ENCODE data around the gene LMBRD2.
A peak's percentile ranks its signal among the peaks of the same experiment; 100 is the strongest.

Gene LMBRD2

DNA sequence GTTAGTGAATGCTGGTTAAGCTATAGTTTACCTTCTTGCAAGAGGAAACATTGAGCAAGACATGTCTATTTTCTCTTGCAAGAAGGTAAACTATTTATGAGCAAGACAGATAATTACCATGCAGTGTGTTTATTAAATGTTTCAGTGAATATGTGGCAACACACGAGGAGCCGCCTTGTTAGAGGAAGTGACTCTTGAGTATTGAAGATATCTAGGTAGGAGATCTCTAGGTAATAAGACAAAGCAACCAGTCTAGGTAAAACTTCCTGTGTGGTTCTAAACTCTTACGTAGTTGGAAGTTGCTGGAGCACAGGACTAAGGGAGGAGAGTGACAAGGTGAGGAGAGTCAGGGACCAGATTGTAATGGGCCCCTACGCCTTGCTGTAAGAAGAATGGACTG, 17.1 kb upstream of the LMBRD2 start:
- in situ Hi-C loops (cut with HindIII; ENCODE audit: low pct_ligation_motif_present, low pct_unique_long_range_greater_than_20kb, low sequenced_read_pairs): no loop called here
- no peak for DNase-seq

DNA sequence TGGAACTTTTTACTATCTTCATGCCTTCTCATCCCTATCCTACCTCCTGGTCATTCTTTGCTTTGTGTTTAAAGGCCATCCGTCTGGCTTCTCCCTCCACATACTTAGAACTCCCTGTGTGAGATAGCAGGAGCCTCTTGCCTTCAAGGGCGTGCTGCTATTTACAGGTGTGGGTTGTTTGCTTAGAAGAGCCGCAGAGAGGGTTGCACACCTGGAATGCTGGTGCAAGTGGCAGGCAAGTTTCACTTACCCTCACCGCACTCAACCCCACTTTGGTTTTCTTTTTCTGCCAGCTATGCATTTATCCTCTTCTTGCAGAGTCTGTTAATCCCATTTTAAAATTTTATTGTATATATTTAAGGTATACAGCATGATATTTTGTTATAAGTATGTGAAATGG, 12.8 kb upstream of the LMBRD2 start:
- in situ Hi-C loops (cut with HindIII; ENCODE audit: low pct_ligation_motif_present, low pct_unique_long_range_greater_than_20kb, low sequenced_read_pairs): no loop called here
- no peak for DNase-seq

DNA sequence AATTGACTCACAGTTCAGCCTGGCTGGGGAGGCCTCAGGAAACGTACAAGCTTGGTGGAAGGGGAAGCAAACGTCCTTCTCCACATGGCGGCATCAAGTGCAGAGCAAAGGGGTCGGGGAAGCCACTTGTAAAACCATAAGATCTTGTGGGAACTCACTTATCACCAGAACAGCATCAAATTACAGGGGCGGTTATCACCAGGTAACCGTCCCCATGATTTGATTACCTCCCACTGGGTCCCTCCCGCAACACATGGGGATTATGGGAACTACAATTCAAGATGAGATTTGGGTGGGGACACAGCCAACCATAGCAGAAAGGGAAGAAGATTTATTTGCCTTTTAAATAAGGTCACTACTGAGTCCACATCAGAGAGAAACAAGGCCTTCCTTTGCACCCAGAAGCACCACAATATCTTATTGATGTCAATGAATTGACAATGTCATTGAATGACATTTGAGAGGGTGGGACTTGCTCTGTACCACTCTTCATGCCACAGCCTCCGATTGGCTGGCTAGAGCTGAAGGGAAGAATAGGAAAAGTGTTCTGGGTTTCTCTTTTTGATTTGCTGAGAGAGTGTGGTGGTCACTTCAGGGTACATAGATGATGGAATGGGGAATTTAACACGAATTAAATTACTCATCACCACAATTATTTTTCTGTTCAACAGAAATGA, 11.3 kb upstream of the LMBRD2 start:
- DNase-seq: no peak
- in situ Hi-C loops (cut with HindIII; ENCODE audit: low pct_ligation_motif_present, low pct_unique_long_range_greater_than_20kb, low sequenced_read_pairs): no loop called here

DNA sequence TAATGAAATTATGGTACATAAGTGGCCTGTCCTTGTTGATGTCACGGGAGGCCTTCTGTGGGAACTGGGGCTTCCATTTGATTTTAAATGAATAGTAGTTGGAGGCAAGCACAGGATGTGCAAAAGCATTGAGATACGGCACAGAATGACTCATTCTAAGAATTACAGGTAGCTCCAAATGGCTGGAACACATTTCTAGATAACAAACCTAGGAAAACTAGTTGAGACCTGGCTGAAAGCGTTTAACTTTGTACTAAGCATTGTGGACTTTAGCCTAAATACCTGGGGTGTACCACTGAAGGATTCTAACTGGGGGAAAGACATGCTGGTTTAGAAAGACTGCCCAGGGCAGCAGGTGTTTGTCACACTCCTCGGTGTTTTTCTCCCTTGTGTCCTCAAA, 9.7 kb upstream of the LMBRD2 start:
- in situ Hi-C loops (cut with HindIII; ENCODE audit: low pct_ligation_motif_present, low pct_unique_long_range_greater_than_20kb, low sequenced_read_pairs): no loop called here
- DNase-seq: no peak

DNA sequence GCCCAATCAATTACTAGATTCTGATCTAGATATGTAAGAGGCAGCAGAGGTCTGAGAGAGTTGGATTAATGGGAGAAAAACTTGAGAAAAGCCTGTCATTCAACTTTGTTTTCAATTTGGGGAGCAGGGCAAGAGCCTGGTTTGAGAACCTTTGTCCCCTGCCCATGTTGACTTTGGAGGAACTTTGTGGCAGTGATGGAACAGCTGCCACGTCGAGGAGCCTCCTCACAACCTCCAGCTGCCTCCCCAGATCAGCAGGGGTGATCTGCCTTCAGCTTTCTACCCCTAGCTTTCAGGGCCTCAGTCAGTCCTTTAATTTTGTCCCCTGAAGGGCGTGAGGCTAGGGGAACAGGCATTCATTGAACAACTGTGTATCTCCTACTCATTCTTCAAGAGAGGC, 8.9 kb upstream of the LMBRD2 start:
- DNase-seq: no peak
- in situ Hi-C loops (cut with HindIII; ENCODE audit: low pct_ligation_motif_present, low pct_unique_long_range_greater_than_20kb, low sequenced_read_pairs): no loop called here

DNA sequence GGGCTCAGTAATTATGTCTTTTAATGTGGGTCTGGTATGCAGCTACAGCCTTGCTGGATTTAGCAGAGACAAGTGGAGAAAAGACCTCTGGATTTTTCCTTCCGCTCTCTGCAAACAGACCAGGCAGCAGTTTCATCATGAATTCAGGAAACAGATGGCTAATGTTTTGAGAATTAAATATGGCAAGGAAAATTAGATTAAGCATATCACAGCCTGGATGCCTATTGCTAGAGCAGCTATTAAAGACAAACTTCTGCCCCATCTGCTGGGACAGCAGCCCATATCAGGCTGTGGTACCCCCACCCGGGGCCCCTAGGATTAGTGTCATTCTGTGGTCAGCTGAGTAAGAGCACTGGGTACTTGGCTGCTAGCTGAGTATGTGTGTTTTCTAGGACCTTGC, 6.5 kb upstream of the LMBRD2 start:
- no peak for DNase-seq
- in situ Hi-C loops (cut with HindIII; ENCODE audit: low pct_ligation_motif_present, low pct_unique_long_range_greater_than_20kb, low sequenced_read_pairs): no loop called here

DNA sequence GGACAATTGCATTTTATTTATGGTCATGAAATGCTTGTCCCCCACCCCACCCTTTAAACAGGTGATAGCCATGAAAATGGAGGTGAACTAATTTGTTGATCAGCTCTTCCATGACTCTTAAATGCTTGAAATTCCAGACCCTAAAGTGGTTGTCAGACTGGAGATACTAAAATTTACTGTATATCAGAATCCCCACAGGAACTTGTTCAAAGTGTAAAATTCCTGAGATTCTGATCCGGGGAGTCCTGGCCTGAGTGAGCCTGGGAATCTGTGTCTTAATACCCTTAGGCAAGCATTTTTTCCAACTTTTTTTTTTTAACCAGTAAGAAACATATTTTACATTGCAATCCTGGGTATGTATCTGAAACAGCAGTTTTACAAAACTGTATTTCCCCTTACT, 4.9 kb upstream of the LMBRD2 start:
- in situ Hi-C loops (cut with HindIII; ENCODE audit: low pct_ligation_motif_present, low pct_unique_long_range_greater_than_20kb, low sequenced_read_pairs): no loop called here
- DNase-seq: no peak

DNA sequence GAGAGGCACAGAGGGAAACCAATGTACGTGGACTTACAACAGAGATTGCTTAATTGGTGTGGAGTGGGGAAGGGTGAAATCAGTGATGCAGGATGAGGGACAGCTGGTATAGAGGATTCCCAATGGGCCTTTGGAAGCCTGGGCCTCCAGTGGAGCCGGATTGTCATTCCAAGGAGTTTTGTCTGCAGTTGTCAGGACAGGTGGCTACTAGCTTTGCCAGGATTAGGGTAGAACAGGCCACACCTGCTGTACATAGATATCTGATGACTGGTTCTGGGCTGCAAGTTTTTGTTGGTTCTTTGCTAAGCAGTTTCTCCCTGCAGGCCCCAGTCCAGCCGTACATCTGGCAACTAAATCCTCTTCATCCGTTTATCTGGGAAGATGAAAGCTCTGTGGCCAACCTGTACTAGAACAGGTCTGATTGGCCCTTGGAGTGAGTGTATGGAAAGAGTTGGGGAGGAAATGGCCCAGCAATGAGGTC, 4.5 kb upstream of the LMBRD2 start:
- no peak for DNase-seq
- in situ Hi-C loops (cut with HindIII; ENCODE audit: low pct_ligation_motif_present, low pct_unique_long_range_greater_than_20kb, low sequenced_read_pairs): no loop called here

DNA sequence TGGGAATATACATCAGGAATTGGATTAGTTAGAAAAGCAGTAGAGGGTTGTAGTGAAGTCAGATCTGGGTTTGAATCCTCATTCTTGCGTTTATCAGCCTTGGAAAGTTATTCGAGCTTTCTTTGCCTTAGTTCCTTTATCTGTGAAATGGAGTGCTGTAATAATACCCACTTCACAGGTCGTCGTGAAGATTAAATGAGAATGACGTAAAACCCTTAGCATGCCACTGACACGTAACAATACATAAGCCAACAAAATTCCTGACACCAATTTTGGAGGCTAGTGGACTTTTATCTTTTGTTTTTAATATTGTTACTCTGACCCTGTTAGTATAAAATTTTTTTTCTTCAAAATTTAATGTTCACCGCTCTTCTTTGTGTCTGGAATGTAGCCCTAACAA, 3.6 kb upstream of the LMBRD2 start:
- in situ Hi-C loops (cut with HindIII; ENCODE audit: low pct_ligation_motif_present, low pct_unique_long_range_greater_than_20kb, low sequenced_read_pairs): no loop called here
- DNase-seq: no peak

DNA sequence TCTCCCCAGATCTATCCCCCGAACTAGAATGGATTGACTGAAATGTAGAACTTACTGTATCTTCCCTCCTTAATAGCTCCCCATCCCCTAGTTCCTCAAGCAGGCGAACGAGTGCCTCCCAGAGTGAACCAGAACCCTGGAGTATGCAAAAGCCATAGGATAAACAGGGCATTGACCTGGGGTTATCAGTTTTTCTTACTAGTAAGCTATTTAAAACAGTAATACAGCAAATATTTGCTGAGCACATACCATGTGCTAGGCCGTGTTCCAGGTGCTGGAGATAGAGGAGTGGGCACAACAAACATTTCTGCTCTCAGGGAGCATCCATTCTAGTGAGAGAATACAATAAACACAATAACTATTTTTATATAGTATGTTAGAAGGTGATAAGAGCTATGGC, 2.0 kb upstream of the LMBRD2 start:
- in situ Hi-C loops (cut with HindIII; ENCODE audit: low pct_ligation_motif_present, low pct_unique_long_range_greater_than_20kb, low sequenced_read_pairs): no loop called here
- no peak for DNase-seq

DNA sequence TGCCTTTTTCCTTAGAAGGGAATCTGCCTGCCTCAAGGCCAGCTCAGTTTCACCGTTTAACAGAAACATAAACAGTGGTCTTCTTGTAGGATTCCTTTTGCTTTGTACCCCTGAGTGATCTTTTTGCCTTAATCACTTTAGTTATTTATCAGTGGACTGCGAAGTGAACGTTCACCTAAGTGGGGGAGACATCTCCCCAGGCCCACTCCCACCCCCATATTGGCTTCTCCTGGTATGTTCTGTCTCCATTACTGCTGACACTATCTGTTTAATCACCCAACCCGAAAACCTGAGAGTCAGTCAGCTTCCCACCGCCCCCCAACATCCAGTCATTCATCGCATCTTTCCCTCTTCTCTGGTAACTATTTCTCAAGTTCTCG, 1.6 kb upstream of the LMBRD2 start:
- in situ Hi-C loops (cut with HindIII; ENCODE audit: low pct_ligation_motif_present, low pct_unique_long_range_greater_than_20kb, low sequenced_read_pairs): no loop called here
- no peak for DNase-seq

DNA sequence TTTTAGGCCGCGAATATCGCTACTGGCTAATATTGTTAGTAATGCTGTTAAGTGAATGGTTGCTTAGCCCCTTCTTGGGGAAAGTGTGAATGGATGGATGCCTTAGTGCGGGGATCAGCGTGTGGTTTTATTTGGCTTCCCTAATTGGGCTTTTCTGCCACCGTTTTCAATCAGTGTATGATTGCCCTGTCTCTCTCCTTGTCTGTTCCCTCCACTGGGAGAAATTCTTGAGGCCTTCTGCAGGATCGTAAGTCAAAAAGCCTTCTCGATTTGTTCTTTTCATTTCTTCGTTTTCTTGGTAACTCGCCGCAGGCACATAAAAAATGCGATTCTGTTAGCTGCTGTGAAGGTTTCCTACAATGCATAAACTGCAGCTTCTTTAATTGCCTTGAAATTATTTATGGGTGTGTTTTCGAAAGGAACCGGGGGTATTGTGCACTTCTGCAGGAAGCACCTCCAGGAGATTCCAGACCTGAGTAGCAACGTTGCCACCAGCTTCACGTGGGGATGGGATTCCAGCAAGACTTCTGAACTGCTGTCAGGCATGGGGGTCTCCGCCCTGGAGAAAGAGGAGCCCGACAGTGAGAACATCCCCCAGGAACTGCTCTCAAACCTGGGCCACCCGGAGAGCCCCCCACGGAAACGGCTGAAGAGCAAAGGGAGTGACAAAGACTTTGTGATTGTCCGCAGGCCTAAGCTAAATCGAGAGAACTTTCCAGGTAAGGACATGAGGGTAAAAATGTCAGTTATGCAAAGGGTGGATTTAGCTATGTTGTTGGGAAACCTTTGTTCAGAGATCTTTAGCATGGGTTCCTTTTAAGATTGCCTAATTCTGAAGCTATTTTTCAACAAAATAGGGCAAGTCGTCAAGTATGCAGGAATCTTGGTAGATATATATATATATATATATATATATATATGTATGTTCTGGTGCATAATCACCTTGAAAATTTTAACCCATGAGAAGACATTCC, 924 bp upstream of the LMBRD2 start:
- in situ Hi-C loops (cut with HindIII; ENCODE audit: low pct_ligation_motif_present, low pct_unique_long_range_greater_than_20kb, low sequenced_read_pairs): no loop called here
- peak; percentile 25 for DNase-seq

DNA sequence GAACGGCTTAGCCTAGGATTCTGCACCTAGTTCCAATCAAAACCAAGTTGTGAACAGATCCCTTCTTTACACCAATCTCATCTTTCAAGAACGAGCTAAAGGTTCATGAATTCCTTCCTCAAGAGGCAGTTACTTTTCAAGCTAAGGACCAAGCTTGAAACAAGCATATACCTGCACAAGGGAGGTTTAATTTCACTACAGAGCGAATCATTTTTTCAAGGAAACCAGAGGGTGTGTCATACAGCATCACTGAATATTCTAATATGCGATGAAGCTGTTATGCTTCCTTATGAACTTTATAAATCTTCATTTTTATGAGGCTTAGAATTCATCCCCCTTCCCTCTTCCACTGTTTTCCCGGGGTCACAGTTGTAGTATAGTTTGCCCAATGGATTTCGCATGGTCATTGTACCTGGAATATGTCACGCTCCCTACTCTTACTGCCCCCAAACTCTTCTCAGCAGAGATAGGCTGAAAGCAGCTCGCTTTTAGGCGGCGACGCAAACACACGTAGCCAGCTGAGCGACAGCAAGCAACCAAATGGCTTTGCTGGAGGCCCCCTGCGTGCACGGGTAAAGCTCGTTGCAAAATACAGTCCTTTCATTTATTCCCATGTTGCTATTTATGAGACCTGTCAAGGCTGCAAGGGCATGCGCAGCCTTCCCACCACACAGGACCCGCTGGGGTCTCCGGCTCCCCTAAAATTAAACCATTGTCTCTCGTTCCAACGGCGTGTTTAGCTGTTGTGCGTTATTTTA, 832 bp downstream of the LMBRD2 start:
- peak; percentile 33 for DNase-seq
- in situ Hi-C loops (cut with HindIII; ENCODE audit: low pct_ligation_motif_present, low pct_unique_long_range_greater_than_20kb, low sequenced_read_pairs): no loop called here

DNA sequence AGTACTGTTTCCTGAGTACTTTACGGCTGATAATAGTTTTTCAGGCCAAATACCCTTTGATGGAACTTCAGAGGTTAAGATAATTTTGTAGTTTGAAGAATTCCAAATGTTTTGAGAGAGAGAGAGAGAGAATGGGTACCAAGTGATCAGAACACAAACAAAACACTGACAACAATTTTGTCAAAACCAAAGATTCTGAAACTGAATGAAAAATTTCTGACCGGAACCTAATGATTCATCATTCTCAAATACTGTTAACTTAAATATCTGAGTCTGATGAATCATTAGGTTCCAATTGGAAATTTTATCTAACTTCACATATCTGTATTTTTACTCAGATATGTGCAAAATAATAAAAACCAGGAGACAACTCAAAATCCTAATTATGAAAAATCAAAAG, 4.0 kb downstream of the LMBRD2 start:
- no peak for DNase-seq
- in situ Hi-C loops (cut with HindIII; ENCODE audit: low pct_ligation_motif_present, low pct_unique_long_range_greater_than_20kb, low sequenced_read_pairs): no loop called here

DNA sequence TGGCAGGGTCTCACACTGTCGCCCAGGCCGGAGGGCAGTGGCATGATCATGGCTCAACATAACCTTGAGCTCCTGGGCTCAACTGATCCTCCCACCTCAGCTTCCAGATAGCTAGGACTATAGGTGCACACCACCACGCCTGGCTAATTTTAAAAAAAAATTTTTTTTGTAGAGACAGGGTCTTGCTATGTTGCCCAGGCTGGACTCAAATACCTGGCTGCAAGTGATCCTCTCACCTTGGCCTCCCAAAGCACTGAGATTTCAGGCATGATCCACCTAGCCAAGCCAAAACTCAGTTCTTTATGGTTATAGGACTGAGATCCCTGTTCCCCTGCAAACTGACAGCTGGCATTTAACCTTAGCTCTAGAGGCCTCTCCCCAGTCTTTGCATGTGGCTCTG, 5.3 kb downstream of the LMBRD2 start:
- no peak for DNase-seq
- in situ Hi-C loops (cut with HindIII; ENCODE audit: low pct_ligation_motif_present, low pct_unique_long_range_greater_than_20kb, low sequenced_read_pairs): no loop called here

DNA sequence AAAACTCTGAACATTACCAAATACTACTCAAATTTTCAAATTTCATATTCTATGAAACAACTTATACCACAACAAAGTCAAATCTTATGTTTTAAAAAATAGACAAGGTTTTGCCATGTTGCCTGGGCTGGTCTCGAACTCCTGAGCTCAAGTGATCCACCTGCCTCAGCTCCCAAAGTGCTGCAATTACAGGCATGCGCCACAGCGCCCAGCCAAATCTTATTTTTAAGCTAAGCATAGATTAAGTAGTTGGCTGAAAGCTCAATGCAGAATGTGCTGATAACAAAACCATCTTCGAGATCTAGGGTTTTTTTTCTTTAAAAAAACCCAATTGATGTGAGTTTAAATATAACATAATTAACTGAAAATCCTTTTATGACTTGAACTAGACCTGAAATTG, 6.4 kb downstream of the LMBRD2 start:
- in situ Hi-C loops (cut with HindIII; ENCODE audit: low pct_ligation_motif_present, low pct_unique_long_range_greater_than_20kb, low sequenced_read_pairs): no loop called here
- no peak for DNase-seq

DNA sequence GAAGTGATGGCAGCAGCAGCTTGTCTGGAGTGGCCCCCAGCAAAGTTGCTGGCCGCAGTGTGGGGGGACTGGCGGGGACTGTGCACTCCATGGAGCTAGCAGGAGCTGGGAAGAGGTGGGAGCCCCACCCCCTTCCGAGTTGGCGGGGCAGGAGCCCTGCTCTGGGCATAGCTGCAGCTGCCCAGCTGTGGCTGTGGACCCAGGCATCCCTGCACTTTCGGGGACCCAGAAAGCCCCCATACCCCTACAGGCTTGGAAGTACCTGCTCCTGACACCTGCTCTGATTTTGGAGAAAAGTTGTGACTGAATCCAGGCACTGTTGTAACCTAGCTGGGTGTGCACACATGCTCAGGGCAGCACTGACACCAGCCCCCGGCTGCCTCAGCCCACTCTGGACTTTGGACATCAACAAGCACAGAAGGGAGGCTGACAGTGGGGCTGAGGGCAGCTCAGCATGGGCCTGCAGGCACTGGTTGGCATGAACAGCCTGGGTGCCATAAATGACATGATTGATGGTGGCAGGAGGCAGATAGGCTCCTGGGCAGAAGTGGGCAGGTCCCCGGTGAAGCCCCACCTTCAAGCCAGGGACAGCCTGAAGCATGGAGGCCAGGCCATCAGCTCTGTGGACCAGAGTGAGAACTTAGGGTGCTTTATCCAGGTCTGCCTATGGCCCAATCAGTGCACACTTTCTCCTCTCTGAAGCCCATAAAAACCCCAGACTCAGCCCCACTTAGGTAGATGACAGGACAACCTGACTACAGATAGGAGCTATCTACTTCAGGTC, 12.6 kb downstream of the LMBRD2 start:
- no peak for DNase-seq
- in situ Hi-C loops (cut with HindIII; ENCODE audit: low pct_ligation_motif_present, low pct_unique_long_range_greater_than_20kb, low sequenced_read_pairs): no loop called here

DNA sequence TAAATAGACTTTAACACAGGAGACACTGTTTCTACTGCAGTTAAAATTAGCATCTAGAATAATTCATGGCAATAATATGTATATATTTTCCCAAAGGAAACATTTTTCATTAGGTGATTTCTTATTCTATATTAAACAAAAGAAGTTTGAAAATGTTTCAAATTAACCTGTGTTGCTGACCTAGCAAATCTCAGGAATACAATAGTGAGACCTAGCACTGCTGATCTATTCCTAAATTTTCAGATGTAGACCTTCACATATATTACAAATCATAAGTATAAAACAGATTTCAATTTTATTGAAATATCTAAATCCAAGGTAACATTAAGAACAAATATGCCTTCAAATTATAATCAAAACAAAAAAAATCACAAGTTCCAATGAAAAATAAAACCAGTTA, 15.1 kb downstream of the LMBRD2 start:
- in situ Hi-C loops (cut with HindIII; ENCODE audit: low pct_ligation_motif_present, low pct_unique_long_range_greater_than_20kb, low sequenced_read_pairs): no loop called here
- no peak for DNase-seq

DNA sequence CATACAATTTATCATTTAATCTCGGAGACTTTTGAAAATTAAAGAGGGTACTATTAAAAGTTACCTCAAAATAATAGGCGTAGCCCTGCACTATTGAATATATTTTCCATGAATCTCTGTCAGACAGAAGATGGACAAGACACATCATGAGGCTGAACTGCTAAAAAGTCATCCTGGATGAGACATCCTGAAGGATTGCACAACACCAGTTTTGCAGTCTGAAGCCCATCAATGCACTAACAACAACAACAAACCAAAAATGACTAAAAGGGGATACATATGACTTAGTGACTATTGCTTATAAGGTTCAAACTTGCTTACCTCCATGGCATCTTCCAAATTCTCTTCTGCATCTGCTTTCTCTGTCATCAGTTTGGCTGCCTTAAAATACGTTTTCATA, 15.7 kb downstream of the LMBRD2 start:
- in situ Hi-C loops (cut with HindIII; ENCODE audit: low pct_ligation_motif_present, low pct_unique_long_range_greater_than_20kb, low sequenced_read_pairs): no loop called here

More for the DNA sequence above, 15.7 kb downstream of the LMBRD2 start:
- DNase-seq: no peak
